ENCODE data around the gene PRR5L. TPM values are rescaled to one million over a fixed set of nuclear protein-coding genes. Genes with fewer than 3 reads are reported as not detected.
A peak's percentile ranks its signal among the peaks of the same experiment; 100 is the strongest.

Gene PRR5L
- total and polyA plus RNA-seq, 2 donors = 4.1 to 5.9 TPM

- Histone ChIP-seq H3K27ac (ENCODE audit: low read depth in 1 of 2, low read length in 1 of 2) (no peak overlapping the region), H3K9me3 (ENCODE audit: control insufficient read depth in 2 of 2, insufficient read depth in 1 of 2, low read length in 1 of 2) (peaks cover 0 to 5% of the 10 kb centered on the region in 2 donors), H3K4me1 (ENCODE audit: control insufficient read depth in 2 of 2, insufficient read depth in 2 of 2, low read length in 2 of 2) (no peaks in the 10 kb centered on the region), H3K4me3 (ENCODE audit: low read length in 2 of 2) (no peak overlapping the region), H3K36me3 (ENCODE audit: control insufficient read depth in 2 of 2, insufficient read depth in 2 of 2, low read length in 1 of 2) (no peaks in the 10 kb centered on the region), H3K27me3 (ENCODE audit: control insufficient read depth in 2 of 2, insufficient read depth in 1 of 2, low read length in 1 of 2) (no peaks in the 10 kb centered on the region)
- DNase-seq (ENCODE audit: low read depth in 6 of 9, low spot score in 9 of 9) = no peak
- 98% methylated on average over 2 of the region's 2 CpGs for WGBS
These were observed 140.5 kb downstream of the PRR5L start for GRCh38 chr11:36436589-36436988.

- DNase-seq (ENCODE audit: low read depth in 6 of 9, low spot score in 9 of 9) = no peak
- peaks cover 0 to 5% of the 10 kb centered on the region in 2 donors for H3K9me3 ChIP-seq (ENCODE audit: control insufficient read depth in 2 of 2, insufficient read depth in 1 of 2, low read length in 1 of 2)
- H3K27me3 ChIP-seq (ENCODE audit: control insufficient read depth in 2 of 2, insufficient read depth in 1 of 2, low read length in 1 of 2) = no peaks in the 10 kb centered on the region
- H3K27ac ChIP-seq (ENCODE audit: low read depth in 1 of 2, low read length in 1 of 2) = no peak overlapping the region
- H3K4me3 ChIP-seq (ENCODE audit: low read length in 2 of 2) = no peak overlapping the region
- 79% methylated on average over 3 of the region's 3 CpGs for WGBS
- no peaks in the 10 kb centered on the region for H3K4me1 ChIP-seq (ENCODE audit: control insufficient read depth in 2 of 2, insufficient read depth in 2 of 2, low read length in 2 of 2)
- H3K36me3 ChIP-seq (ENCODE audit: control insufficient read depth in 2 of 2, insufficient read depth in 2 of 2, low read length in 1 of 2) = no peaks in the 10 kb centered on the region
These were observed 141.3 kb downstream of the PRR5L start for GRCh38 chr11:36437413-36437812.

- Histone ChIP-seq H3K4me1 (ENCODE audit: control insufficient read depth in 2 of 2, insufficient read depth in 2 of 2, low read length in 2 of 2) (no peaks in the 10 kb centered on the region), H3K9me3 (ENCODE audit: control insufficient read depth in 2 of 2, insufficient read depth in 1 of 2, low read length in 1 of 2) (peaks cover 0 to 5% of the 10 kb centered on the region in 2 donors), H3K27ac (ENCODE audit: low read depth in 1 of 2, low read length in 1 of 2) (no peak overlapping the region), H3K4me3 (ENCODE audit: low read length in 2 of 2) (no peak overlapping the region), H3K36me3 (ENCODE audit: control insufficient read depth in 2 of 2, insufficient read depth in 2 of 2, low read length in 1 of 2) (no peaks in the 10 kb centered on the region), H3K27me3 (ENCODE audit: control insufficient read depth in 2 of 2, insufficient read depth in 1 of 2, low read length in 1 of 2) (no peaks in the 10 kb centered on the region)
- DNase-seq (ENCODE audit: low read depth in 6 of 9, low spot score in 9 of 9) = no peak
- 98% methylated on average over 5 of the region's 5 CpGs for WGBS
These were observed 142.0 kb downstream of the PRR5L start for GRCh38 chr11:36438126-36438525.

GRCh38 chr11:36441610-36442208 is 145.6 kb downstream of the PRR5L start:
- H3K4me3 ChIP-seq (ENCODE audit: low read length in 2 of 2) = no peak overlapping the region
- 93% methylated on average over 2 of the region's 2 CpGs for WGBS
- H3K27me3 ChIP-seq (ENCODE audit: control insufficient read depth in 2 of 2, insufficient read depth in 1 of 2, low read length in 1 of 2) = no peaks in the 10 kb centered on the region
- H3K4me1 ChIP-seq (ENCODE audit: control insufficient read depth in 2 of 2, insufficient read depth in 2 of 2, low read length in 2 of 2) = no peaks in the 10 kb centered on the region
- no peaks in the 10 kb centered on the region for H3K36me3 ChIP-seq (ENCODE audit: control insufficient read depth in 2 of 2, insufficient read depth in 2 of 2, low read length in 1 of 2)
- peaks cover 0 to 5% of the 10 kb centered on the region in 2 donors for H3K9me3 ChIP-seq (ENCODE audit: control insufficient read depth in 2 of 2, insufficient read depth in 1 of 2, low read length in 1 of 2)
- no peak overlapping the region for H3K27ac ChIP-seq (ENCODE audit: low read depth in 1 of 2, low read length in 1 of 2)
- no peak for DNase-seq (ENCODE audit: low read depth in 6 of 9, low spot score in 9 of 9)

GRCh38 chr11:36443661-36444060 is 147.6 kb downstream of the PRR5L start:
- H3K4me3 ChIP-seq (ENCODE audit: low read length in 2 of 2) = no peak overlapping the region
- H3K9me3 ChIP-seq (ENCODE audit: control insufficient read depth in 2 of 2, insufficient read depth in 1 of 2, low read length in 1 of 2) = peaks cover 0 to 5% of the 10 kb centered on the region in 2 donors
- H3K27ac ChIP-seq (ENCODE audit: low read depth in 1 of 2, low read length in 1 of 2) = no peak overlapping the region
- H3K27me3 ChIP-seq (ENCODE audit: control insufficient read depth in 2 of 2, insufficient read depth in 1 of 2, low read length in 1 of 2) = no peaks in the 10 kb centered on the region
- H3K36me3 ChIP-seq (ENCODE audit: control insufficient read depth in 2 of 2, insufficient read depth in 2 of 2, low read length in 1 of 2) = no peaks in the 10 kb centered on the region
- DNase-seq (ENCODE audit: low read depth in 6 of 9, low spot score in 9 of 9) = no peak
- WGBS = 96% methylated on average over 2 of the region's 2 CpGs
- no peaks in the 10 kb centered on the region for H3K4me1 ChIP-seq (ENCODE audit: control insufficient read depth in 2 of 2, insufficient read depth in 2 of 2, low read length in 2 of 2)

GRCh38 chr11:36446135-36446534 is 150.0 kb downstream of the PRR5L start:
- 97% methylated on average over 7 of the region's 7 CpGs for WGBS
- no peak for DNase-seq (ENCODE audit: low read depth in 6 of 9, low spot score in 9 of 9)
- H3K27me3 ChIP-seq (ENCODE audit: control insufficient read depth in 2 of 2, insufficient read depth in 1 of 2, low read length in 1 of 2) = no peaks in the 10 kb centered on the region
- H3K27ac ChIP-seq (ENCODE audit: low read depth in 1 of 2, low read length in 1 of 2) = no peak overlapping the region
- no peak overlapping the region for H3K4me3 ChIP-seq (ENCODE audit: low read length in 2 of 2)
- peaks cover 0 to 4% of the 10 kb centered on the region in 2 donors for H3K9me3 ChIP-seq (ENCODE audit: control insufficient read depth in 2 of 2, insufficient read depth in 1 of 2, low read length in 1 of 2)
- H3K4me1 ChIP-seq (ENCODE audit: control insufficient read depth in 2 of 2, insufficient read depth in 2 of 2, low read length in 2 of 2) = peaks cover 10 to 20% of the 10 kb centered on the region in 2 donors
- H3K36me3 ChIP-seq (ENCODE audit: control insufficient read depth in 2 of 2, insufficient read depth in 2 of 2, low read length in 1 of 2) = no peaks in the 10 kb centered on the region

- Histone ChIP-seq H3K27ac (ENCODE audit: low read depth in 1 of 2, low read length in 1 of 2) (no peak overlapping the region), H3K9me3 (ENCODE audit: control insufficient read depth in 2 of 2, insufficient read depth in 1 of 2, low read length in 1 of 2) (peaks cover 0 to 2% of the 10 kb centered on the region in 2 donors), H3K36me3 (ENCODE audit: control insufficient read depth in 2 of 2, insufficient read depth in 2 of 2, low read length in 1 of 2) (no peaks in the 10 kb centered on the region), H3K4me1 (ENCODE audit: control insufficient read depth in 2 of 2, insufficient read depth in 2 of 2, low read length in 2 of 2) (peaks cover 21 to 34% of the 10 kb centered on the region in 2 donors), H3K4me3 (ENCODE audit: low read length in 2 of 2) (no peak overlapping the region), H3K27me3 (ENCODE audit: control insufficient read depth in 2 of 2, insufficient read depth in 1 of 2, low read length in 1 of 2) (no peaks in the 10 kb centered on the region)
- WGBS = 93% methylated on average over 2 of the region's 2 CpGs
- DNase-seq (ENCODE audit: low read depth in 6 of 9, low spot score in 9 of 9) = no peak
These were observed 151.4 kb downstream of the PRR5L start for GRCh38 chr11:36447514-36447913.

- Histone ChIP-seq H3K4me3 (ENCODE audit: low read length in 2 of 2) (no peak overlapping the region), H3K27me3 (ENCODE audit: control insufficient read depth in 2 of 2, insufficient read depth in 1 of 2, low read length in 1 of 2) (no peaks in the 10 kb centered on the region), H3K4me1 (ENCODE audit: control insufficient read depth in 2 of 2, insufficient read depth in 2 of 2, low read length in 2 of 2) (peaks cover 24 to 38% of the 10 kb centered on the region in 2 donors), H3K9me3 (ENCODE audit: control insufficient read depth in 2 of 2, insufficient read depth in 1 of 2, low read length in 1 of 2) (peaks cover 0 to 3% of the 10 kb centered on the region in 2 donors), H3K27ac (ENCODE audit: low read depth in 1 of 2, low read length in 1 of 2) (no peak overlapping the region), H3K36me3 (ENCODE audit: control insufficient read depth in 2 of 2, insufficient read depth in 2 of 2, low read length in 1 of 2) (no peaks in the 10 kb centered on the region)
- WGBS = 91% methylated on average over 8 of the region's 8 CpGs
- DNase-seq (ENCODE audit: low read depth in 6 of 9, low spot score in 9 of 9) = no peak
These were observed 151.9 kb downstream of the PRR5L start for GRCh38 chr11:36447947-36448346.

GRCh38 chr11:36449561-36450096 is 153.5 kb downstream of the PRR5L start:
- H3K36me3 ChIP-seq (ENCODE audit: control insufficient read depth in 2 of 2, insufficient read depth in 2 of 2, low read length in 1 of 2) = no peaks in the 10 kb centered on the region
- peak overlapping the region in 1 of 2 donors; percentile 33 for H3K4me3 ChIP-seq (ENCODE audit: low read length in 2 of 2)
- peak overlapping the region in 1 of 2 donors; percentile 20 for H3K27ac ChIP-seq (ENCODE audit: low read depth in 1 of 2, low read length in 1 of 2)
- WGBS = 74% methylated on average over 5 of the region's 5 CpGs
- H3K9me3 ChIP-seq (ENCODE audit: control insufficient read depth in 2 of 2, insufficient read depth in 1 of 2, low read length in 1 of 2) = peaks cover 0 to 3% of the 10 kb centered on the region in 2 donors
- DNase-seq (ENCODE audit: low read depth in 6 of 9, low spot score in 9 of 9) = no peak
- H3K4me1 ChIP-seq (ENCODE audit: control insufficient read depth in 2 of 2, insufficient read depth in 2 of 2, low read length in 2 of 2) = peaks cover 27 to 54% of the 10 kb centered on the region in 2 donors
- H3K27me3 ChIP-seq (ENCODE audit: control insufficient read depth in 2 of 2, insufficient read depth in 1 of 2, low read length in 1 of 2) = no peaks in the 10 kb centered on the region
